ENCODE measurements around the gene TKFC.

The TKFC gene

GRCh38 chr11:61392981-61393595 lies 60.1 kb downstream of the TKFC start:
- peak; percentile 49 for TF ChIP-seq CTCF (conservative IDR thresholded peaks at IDR 0.05; ENCODE audit: low read depth, low read length)
- peak overlapping the region; percentile 88 for H3K4me3 ChIP-seq (ENCODE audit: low read length)
- no peak for DNase-seq (ENCODE audit: low read depth)

All from retinal pigment epithelial cell (primary cell).